Fibroblast of skin of abdomen (primary cell): ENCODE results near the gene DAPL1. TPM values are rescaled to one million over a fixed set of nuclear protein-coding genes. Genes with fewer than 3 reads are reported as not detected.

Source experiments
- DNase-seq: peaks from one replicate; pipeline ENCODE4 v3.0.0-alpha.2; 2013
- polyA plus RNA-seq, 2 experiments: library from polyadenylated mRNA; unstranded; fragments of 120-200 nt; gene quantifications; one replicate each; pipeline ENCODE4 v1.2.1, GENCODE V29; 2013; ENCODE audit not compliant: insufficient read length in 2 of 2

DAPL1 gene
- 0.40 TPM for polyA plus RNA-seq (2013, experiment 1 of 2; ENCODE audit: insufficient read length)
- not detected for polyA plus RNA-seq (2013, experiment 2 of 2; ENCODE audit: insufficient read length)

DNA sequence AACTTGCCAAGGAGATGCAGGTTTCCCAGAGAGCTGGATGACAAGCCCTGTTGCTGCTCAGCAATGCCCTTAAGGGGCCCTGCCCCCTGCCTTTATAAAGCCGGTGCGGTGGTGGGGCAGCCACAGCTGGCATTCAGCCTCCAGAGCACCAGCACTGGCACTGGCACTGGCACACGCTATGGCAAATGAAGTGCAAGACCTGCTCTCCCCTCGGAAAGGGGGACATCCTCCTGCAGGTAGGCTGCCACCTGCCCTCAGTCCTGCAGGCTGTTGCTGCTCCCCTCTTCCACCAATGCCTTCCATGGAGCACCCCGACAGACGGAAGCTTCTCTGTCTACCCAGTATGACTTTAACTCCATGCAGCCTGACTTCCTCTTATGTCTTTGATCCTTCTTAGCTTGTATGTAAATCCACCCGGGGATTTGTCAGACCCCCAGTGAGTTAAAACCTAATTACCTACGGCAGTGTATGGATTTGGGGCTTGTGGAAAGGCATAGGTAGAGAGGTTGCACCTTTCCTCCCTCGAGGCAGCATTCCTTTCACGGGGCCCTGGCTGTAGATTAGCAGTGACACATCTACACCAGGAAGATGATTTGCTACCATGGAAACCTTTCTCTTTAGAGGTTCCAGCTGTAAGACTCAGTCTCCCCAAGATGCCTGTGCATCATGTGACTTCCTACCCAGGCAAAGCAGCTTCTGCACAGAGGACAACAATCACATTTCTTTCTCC is at the start of gene DAPL1:
Gene DAPL1, plus strand, starts transcription at position 123 of the 730 bp plus-strand sequence. Its CDS starts 56 bp downstream, at position 179.
- no peak for DNase-seq

- DNase-seq = no peak
These were observed 49.2 kb upstream of the DAPL1 start for GRCh38 chr2:158745866-158746382.

DNA sequence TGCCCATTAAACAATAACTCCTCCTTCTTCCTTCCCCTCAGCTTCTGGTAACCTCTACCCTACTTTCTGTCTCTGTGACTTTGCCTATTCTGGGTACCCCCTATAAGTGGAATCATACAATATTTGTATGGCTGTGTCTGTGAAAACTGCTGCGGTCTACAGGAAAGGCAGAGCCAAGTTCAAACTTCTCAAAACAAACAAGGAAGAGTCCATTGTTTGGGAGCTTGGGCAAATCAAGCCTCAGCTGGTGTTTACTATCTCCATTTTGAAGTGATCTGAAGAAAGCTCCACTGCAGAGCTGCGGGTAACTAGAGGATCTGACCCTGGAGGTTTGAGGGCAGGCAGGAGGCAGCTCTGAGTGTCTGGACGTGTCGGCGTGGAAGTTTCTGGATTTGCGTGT is 48.6 kb upstream of the DAPL1 start:
- no peak for DNase-seq

GRCh38 chr2:158747281-158747680 is 47.8 kb upstream of the DAPL1 start:
- DNase-seq = no peak

- DNase-seq = no peak
These were observed 46.1 kb upstream of the DAPL1 start for GRCh38 chr2:158748926-158749590.

DNA sequence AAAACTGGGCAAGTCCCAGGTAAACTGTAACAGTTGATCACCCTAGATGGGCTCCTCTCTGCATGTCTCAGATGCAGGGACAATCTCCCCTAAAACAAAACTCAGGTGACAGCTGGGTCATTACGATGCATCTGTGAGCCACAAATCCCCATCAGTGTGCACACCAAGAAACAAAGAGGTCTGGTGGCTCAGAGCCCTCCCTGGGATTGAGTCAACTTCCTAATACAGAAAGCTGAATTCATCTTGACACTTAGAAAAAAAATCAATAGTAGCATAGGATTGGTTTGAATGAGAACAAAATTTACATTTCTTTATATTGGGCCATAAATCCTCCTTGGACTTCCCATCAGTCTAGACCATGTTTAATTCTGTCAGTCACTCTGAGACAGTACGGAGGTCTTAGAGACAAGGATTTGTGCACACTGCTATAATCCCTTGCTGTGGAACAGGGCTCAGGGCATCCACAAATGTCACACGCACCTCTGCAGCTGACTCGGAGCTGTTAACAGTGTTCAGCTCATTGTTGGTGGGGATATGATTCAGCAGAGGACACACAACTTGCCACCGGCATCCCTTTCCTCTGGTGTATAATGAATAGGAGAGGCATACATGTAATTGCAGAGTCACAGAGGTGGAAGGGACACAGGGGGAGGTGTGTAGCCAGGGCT is 44.5 kb upstream of the DAPL1 start:
- DNase-seq = no peak

DNA sequence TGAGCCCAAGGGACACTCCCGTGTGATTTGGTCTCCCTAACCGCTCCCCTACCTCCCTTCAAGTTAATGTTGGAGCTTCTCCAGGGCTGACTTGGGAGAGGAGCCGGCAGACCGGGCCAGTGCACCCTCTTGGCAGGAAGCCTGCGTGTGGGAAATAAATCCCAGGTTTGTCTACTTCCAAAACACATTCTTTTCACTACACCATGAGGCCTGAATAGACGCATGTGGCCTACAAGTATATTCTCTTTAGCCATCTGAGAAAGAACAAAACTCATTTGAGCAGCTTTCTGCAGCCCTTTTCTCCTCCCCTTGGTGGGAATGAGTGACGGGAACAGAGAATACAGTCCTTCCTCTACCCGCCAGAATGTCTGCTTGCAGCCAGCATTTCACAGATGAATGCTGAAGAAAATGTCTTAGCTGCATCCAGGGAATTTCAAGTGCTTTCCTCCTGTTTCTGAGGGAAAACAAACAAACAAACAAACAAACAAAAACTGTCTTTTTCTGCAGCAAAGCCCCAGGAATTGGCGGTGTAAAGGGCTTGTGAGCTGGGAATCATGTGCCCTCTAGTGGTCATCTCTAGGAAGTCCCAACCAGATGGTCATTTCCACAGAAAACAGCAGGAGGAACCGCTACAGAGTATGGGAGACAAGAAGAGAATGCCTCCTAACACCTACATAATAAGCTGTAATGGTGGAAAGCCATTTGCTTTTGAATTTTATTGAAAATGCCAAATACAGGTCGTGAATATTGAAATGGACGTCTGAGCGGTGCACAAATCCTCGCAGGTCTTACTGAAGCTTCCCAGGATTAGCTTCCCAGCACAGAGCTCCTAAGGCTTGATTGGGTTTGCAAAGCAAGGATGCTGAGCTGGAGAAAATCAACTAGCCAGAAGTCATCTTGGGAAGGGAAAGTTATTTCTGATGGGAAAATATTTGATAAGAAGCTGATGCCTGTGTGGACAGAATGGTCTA is 41.2 kb upstream of the DAPL1 start:
- peak; percentile 58 for DNase-seq

DNA sequence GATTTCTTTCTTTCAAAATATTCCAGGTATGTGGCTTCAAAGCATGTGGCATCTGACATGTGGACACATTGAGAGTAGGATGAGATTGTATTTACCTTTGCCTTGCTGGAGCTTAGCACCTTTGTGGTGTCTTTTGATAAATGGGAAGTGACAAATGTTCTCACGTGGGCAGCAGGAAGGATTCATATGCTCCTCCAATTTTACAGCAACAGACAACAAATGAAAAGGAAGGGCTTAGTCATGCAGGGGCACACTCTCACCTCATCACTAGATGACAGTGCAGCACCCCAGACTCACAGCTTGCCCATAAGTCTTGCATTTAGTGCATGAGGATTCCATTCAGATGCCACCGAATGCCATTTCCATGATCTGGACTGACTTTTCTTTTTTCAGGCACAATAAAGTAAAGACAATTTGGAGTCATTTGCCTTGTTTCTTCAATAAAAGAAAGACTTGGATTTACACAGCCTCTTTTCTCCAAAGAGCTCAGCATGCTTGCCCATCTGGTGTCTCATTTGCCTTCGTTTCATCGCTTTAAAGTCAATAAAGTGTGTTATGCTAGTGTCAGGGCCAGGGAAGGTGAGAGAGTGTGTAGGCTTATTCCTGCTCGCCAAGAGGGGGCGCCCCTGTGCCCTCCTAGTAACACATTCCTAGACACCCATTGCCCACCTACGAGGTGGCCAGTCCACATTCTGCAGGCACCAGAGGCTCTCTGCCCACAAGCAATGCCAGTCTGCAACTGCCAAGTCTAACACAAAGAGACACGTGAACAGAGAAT is 39.6 kb upstream of the DAPL1 start:
- no peak for DNase-seq

GRCh38 chr2:158756331-158756730 is 38.8 kb upstream of the DAPL1 start:
- DNase-seq = no peak

- DNase-seq = no peak
These were observed 38.1 kb upstream of the DAPL1 start for GRCh38 chr2:158756976-158757375.

- DNase-seq = no peak
These were observed 34.2 kb upstream of the DAPL1 start for GRCh38 chr2:158760887-158761286.

DNA sequence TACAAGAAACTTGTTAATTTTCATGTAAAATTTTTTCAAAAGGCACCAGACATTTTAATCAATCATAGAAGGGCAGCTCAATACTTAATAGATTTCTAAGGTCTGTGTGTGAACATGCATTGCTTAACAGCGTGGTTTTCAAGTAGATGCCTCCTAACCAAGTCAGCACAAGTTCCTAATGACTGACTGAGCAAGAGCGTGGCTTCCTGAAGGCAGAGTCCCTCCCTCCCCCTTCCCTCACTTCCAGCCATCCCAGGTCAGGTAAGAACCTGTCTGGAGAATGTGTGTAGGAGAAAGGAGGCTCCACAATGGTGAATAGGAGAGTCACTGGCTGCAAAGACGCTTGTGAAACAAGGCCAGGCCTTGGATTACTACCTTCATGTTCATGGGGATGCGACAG is 33.5 kb upstream of the DAPL1 start:
- peak; percentile 79 for DNase-seq

GRCh38 chr2:158762336-158762735 is 32.8 kb upstream of the DAPL1 start:
- DNase-seq = no peak

- no peak for DNase-seq
These were observed 28.6 kb upstream of the DAPL1 start for GRCh38 chr2:158766524-158766923.

DNA sequence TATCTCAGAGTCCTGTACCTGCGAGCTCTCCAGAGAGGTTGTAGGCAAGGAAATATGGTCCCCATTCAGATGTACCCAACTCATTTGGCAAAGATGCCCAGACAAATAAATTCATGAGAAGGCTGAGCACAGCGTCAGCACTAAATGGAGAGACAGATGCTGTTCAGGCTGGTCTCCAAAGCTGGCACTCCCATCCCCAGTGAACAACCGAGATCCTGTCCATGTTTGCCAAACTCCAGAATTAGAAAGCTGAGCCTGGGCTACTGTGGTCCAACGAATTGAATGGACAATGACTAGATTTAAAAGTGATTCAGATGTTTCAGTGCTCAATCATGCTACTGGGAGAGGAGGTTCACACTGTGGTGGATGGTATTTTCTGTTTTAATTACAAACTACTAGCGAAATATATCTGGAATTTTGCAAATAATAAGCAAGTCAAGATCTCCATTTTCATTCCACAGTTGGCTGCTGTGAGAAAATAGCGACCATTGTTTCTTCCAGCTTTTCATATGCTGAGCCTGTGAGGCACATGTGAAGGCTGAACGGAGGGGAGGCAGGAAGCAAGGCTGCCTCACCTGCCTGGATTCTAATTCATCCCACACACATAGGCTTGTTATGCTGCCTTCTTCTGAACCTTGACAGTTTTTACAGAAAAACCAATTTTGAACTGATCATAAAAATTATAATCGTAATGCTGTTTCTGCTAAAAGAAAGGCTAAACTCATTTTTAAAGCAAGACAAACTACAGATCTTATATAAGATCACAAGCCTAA is 22.6 kb upstream of the DAPL1 start:
- no peak for DNase-seq

GRCh38 chr2:158773121-158773520 is 22.0 kb upstream of the DAPL1 start:
- peak; percentile 31 for DNase-seq

DNA sequence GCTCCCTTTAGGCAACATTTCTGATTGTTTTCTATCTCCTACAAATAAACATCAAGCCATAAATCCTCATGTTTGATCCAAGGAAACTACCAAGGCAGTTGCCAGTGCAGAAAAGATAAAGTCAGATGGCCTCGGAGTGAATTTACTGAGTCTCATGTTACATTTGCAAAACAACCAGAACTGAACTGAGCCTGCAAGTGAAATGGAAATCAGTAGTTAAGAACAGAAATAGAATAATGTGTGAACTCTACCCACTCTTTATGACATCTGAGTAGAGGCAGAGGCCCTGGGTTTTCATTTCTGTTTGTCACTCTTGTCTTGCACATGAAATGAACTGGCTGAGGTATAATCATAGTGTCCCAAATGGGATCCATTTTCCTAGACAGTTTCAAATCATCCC is 20.4 kb upstream of the DAPL1 start:
- DNase-seq = no peak

GRCh38 chr2:158775273-158776027 is 19.7 kb upstream of the DAPL1 start:
- DNase-seq = no peak

GRCh38 chr2:158776231-158776630 is 18.9 kb upstream of the DAPL1 start:
- no peak for DNase-seq

GRCh38 chr2:158777077-158777476 is 18.0 kb upstream of the DAPL1 start:
- DNase-seq = no peak
